ENCODE data around the gene MYBPC3.
"Not testable (repeated sequence)": the region's sequence is repeated elsewhere in the genome, so short reads cannot be mapped to it uniquely, and the experiment has no call there.

MYBPC3 gene

GRCh38 chr11:47336595-47336994 lies 15.9 kb downstream of the MYBPC3 start:
- no peak for DNase-seq

- DNase-seq, result no peak
Measured at GRCh38 chr11:47335733-47336132, 16.8 kb downstream of the MYBPC3 start.

GRCh38 chr11:47334699-47335411 lies 17.6 kb downstream of the MYBPC3 start:
- DNase-seq, result not testable (repeated sequence)

GRCh38 chr11:47333886-47334443 lies 18.5 kb downstream of the MYBPC3 start:
- no peak for DNase-seq

GRCh38 chr11:47333526-47333845 lies 19.0 kb downstream of the MYBPC3 start:
- DNase-seq, result no peak

GRCh38 chr11:47332791-47333525 lies 19.5 kb downstream of the MYBPC3 start:
- no peak for DNase-seq

GRCh38 chr11:47332303-47332711 lies 20.2 kb downstream of the MYBPC3 start:
- DNase-seq, result no peak

- no peak for DNase-seq
Measured at GRCh38 chr11:47331454-47332302, 20.8 kb downstream of the MYBPC3 start.

GRCh38 chr11:47329987-47330931 lies 22.2 kb downstream of the MYBPC3 start:
- no peak for DNase-seq

- DNase-seq, result no peak
Measured at GRCh38 chr11:47329431-47329986, 23.0 kb downstream of the MYBPC3 start.

GRCh38 chr11:47328449-47329390 lies 23.8 kb downstream of the MYBPC3 start:
- no peak for DNase-seq

GRCh38 chr11:47327949-47328348 lies 24.6 kb downstream of the MYBPC3 start:
- no peak for DNase-seq

- DNase-seq, result no peak
Measured at GRCh38 chr11:47327025-47327424, 25.5 kb downstream of the MYBPC3 start.

GRCh38 chr11:47326198-47326597 lies 26.3 kb downstream of the MYBPC3 start:
- DNase-seq, result no peak

GRCh38 chr11:47325271-47326041 lies 27.0 kb downstream of the MYBPC3 start:
- no peak for DNase-seq

- DNase-seq, result no peak
Measured at GRCh38 chr11:47324520-47324919, 28.0 kb downstream of the MYBPC3 start.

- no peak for DNase-seq
Measured at GRCh38 chr11:47318166-47318565, 34.3 kb downstream of the MYBPC3 start.

- DNase-seq, result no peak
Measured at GRCh38 chr11:47317064-47317828, 35.3 kb downstream of the MYBPC3 start.

- DNase-seq, result not testable (repeated sequence)
Measured at GRCh38 chr11:47316501-47316900, 36.0 kb downstream of the MYBPC3 start.

All from NCI-H2081 treated with DMSO at 0.1 percent for 48 hours (cell line).